ENCODE data around the gene LRIG3. TPM values are rescaled to one million over a fixed set of nuclear protein-coding genes. Genes with fewer than 3 reads are reported as not detected.

The LRIG3 gene
- total and polyA plus RNA-seq, 9 of the 15 experiments (the other 6 are each of a cell fraction or from before 2014, with no cell fraction given): 0.18 TPM; not detected in 8

GRCh38 chr12:58943079-58943478, 22.8 kb upstream of the LRIG3 start:
- no TSS peak for BruUV-seq (replicated peaks)
- Histone ChIP-seq H3K27ac (ENCODE audit: extremely low read depth, low read depth, low read length) (no peak overlapping the region), H3K79me2 (ENCODE audit: control insufficient read depth, insufficient read depth, low read length) (no peaks in the 10 kb centered on the region), H3K9ac (ENCODE audit: insufficient read depth in 1 of 2, low read depth in 2 of 2, low read length in 2 of 2) (no peak overlapping the region), H4K20me1 (replicated peaks; ENCODE audit: control insufficient read depth, insufficient read depth, low read length) (no peaks in the 10 kb centered on the region), H3K4me1 (replicated peaks in 1 of 2; ENCODE audit: control insufficient read depth in 2 of 2, insufficient read depth in 2 of 2, low read length in 2 of 2) (no peaks in the 10 kb centered on the region), H2AFZ (ENCODE audit: low read depth, low read length) (no peak overlapping the region), H3K9me1 (ENCODE audit: control insufficient read depth, insufficient read depth, low read length) (no peaks in the 10 kb centered on the region), H3K9me3 (replicated peaks; ENCODE audit: control insufficient read depth, insufficient read depth, low read depth, low read length) (no peaks in the 10 kb centered on the region), H3K4me2 (ENCODE audit: insufficient read depth, low read length) (no peak overlapping the region), H3K27me3 (ENCODE audit: control insufficient read depth in 2 of 2, insufficient read depth in 2 of 2, low read length in 2 of 2) (no peaks in the 10 kb centered on the region), H3K4me3 (no peak overlapping the region), H3K36me3 (ENCODE audit: control insufficient read depth, insufficient read depth, low read length) (no peaks in the 10 kb centered on the region)
- DNase-seq (ENCODE audit: extremely low read depth in 1 of 4, low spot score in 3 of 4) (no peak), FAIRE-seq (no peak), ATAC-seq (no peak)
- in situ Hi-C loops (cut with MboI): no loop called here
- 6% methylated on average over 3 of the region's 3 CpGs for WGBS (ENCODE audit: insufficient coverage, low coverage, missing lambda C conversion rate)
- POLR2A ChIA-PET: no interaction called here
- TF ChIP-seq CEBPB (tag; IDR thresholded peaks at IDR 0.05) (no peak), CCNT2 (IDR thresholded peaks at IDR 0.05; ENCODE audit: borderline replicate concordance, extremely low read depth, insufficient read length, low read depth, low read length) (no peak), KDM4B (IDR thresholded peaks at IDR 0.05; ENCODE audit: borderline replicate concordance in 2 of 2, low read depth in 1 of 2) (no peak), PHB (CRISPR knock-in tag; IDR thresholded peaks at IDR 0.05) (no peak), CBX1 (IDR thresholded peaks at IDR 0.05; ENCODE audit: low read depth) (no peak), SLC30A9 (CRISPR knock-in tag; IDR thresholded peaks at IDR 0.05) (no peak), ELF4 (CRISPR knock-in tag; IDR thresholded peaks at IDR 0.05) (no peak), NELFE (IDR thresholded peaks at IDR 0.05; ENCODE audit: insufficient read depth, insufficient read length) (no peak), BACH1 (tag; IDR thresholded peaks at IDR 0.05) (no peak), ZNF830 (CRISPR knock-in tag; IDR thresholded peaks at IDR 0.05) (no peak), TCFL5 (CRISPR knock-in tag; conservative IDR thresholded peaks at IDR 0.05) (no peak), TAF7 (tag; IDR thresholded peaks at IDR 0.05) (no peak), ZBTB9 (CRISPR knock-in tag; IDR thresholded peaks at IDR 0.05) (no peak)
- intact Hi-C loops (cut with micrococcal nuclease): no loop called here
- CTCF ChIA-PET (ENCODE audit: low intra/inter-chr PET ratio): no interaction called here

All from K562 (cell line).